Gastrocnemius medialis (tissue), 4 donors: Measurements from ENCODE around the gene S100PBP. TPM values are rescaled to one million over a fixed set of nuclear protein-coding genes. Genes with fewer than 3 reads are reported as not detected.

Experiments
- ATAC-seq, 2 donors: fragments of 150-250 bp; one replicate each; pipeline ENCODE4 v1.9.1; 2016
- DNase-seq, 2 donors: peaks; one replicate each; pipeline ENCODE4 v3.0.0-alpha.2; 2019
- H3K27ac ChIP-seq, 4 donors: fragments of 200-600 bp; sonication (generic); 1 replicate in 1 of 4; 2 replicates in 3 of 4; pipeline ENCODE4 v1.5.1; 2016 to 2018; ENCODE audit warnings: mild to moderate bottlenecking in 2 of 4, moderate library complexity in 1 of 4
- H3K27me3 ChIP-seq, 3 donors: fragments of 200-600 bp; sonication (generic) in 2 of 3; 1 replicate in 1 of 3; 2 replicates in 2 of 3; pipeline versions ENCODE4 v1.5.1 to v1.6.0; 2016 to 2019; ENCODE audit warnings: mild to moderate bottlenecking in 1 of 3, moderate library complexity in 1 of 3
- H3K36me3 ChIP-seq, 2 donors: fragments of 200-600 bp; sonication (generic) in 1 of 2; one replicate each; pipeline ENCODE4 v1.5.1; 2017 to 2018
- H3K4me1 ChIP-seq, 2 donors: fragments of 200-600 bp; sonication (generic) in 1 of 2; one replicate each; pipeline ENCODE4 v1.5.1; 2016 to 2017; ENCODE audit warnings: mild to moderate bottlenecking in 2 of 2
- H3K4me3 ChIP-seq, 4 donors: fragments of 200-600 bp; sonication (generic) in 3 of 4; 1 replicate in 1 of 4; 2 replicates in 3 of 4; pipeline ENCODE4 v1.5.1; 2016 to 2019; ENCODE audit warnings: mild to moderate bottlenecking in 2 of 4
- H3K9me3 ChIP-seq, 3 donors: fragments of 200-600 bp; sonication (generic) in 2 of 3; 1 replicate in 1 of 3; 2 replicates in 2 of 3; pipeline ENCODE4 v1.5.1; 2016 to 2019
- CTCF ChIP-seq, 5 experiments: fragments of 450-650 bp in 3 of 5; fragments of 200-600 bp in 2 of 5; sonication (generic) in 2 of 5; IDR thresholded peaks in 4 of 5; conservative IDR thresholded peaks in 1 of 5; 1 replicate in 4 of 5; 2 replicates in 1 of 5; pipeline ENCODE4 v1.5.1; 2016 to 2019; ENCODE audit warnings: antibody characterized with exemption in 5 of 5, mild to moderate bottlenecking in 3 of 5, moderate library complexity in 3 of 5
- POLR2A ChIP-seq, 2 donors: fragments of 450-650 bp; IDR thresholded peaks; one replicate each; pipeline ENCODE4 v1.6.1; 2017; ENCODE audit warnings: antibody characterized with exemption in 2 of 2, mild to moderate bottlenecking in 2 of 2, moderate library complexity in 2 of 2
- in situ Hi-C, 4 donors: fragments of 200-750 bp; cut with MboI; loops; one replicate each; pipeline versions ENCODE4 v1.15.0 to v1.8.0; 2017; ENCODE audit warnings: low sequenced_read_pairs in 4 of 4
- intact Hi-C: fragments of 100-400 bp; cut with DNase I; formaldehyde crosslinking; loops from one replicate; pipeline ENCODE4 v1.15.1; 2023; ENCODE audit warnings: low total_unique reads
- total RNA-seq, 4 donors: library from RNA; depleted of rRNA; stranded (reverse); fragments of >200 nt; gene quantifications; one replicate each; pipeline versions ENCODE4 v1.1.0 to v1.2.3, GENCODE V29; 2016

The S100PBP gene
- total RNA-seq, 4 donors from 2014 or later: 4.9 to 11.5 (median 9.9) TPM

- TF ChIP-seq CTCF (IDR thresholded peaks at IDR 0.05 in 4 of 5, conservative IDR thresholded peaks at IDR 0.05 in 1 of 5) (no peak), POLR2A (IDR thresholded peaks at IDR 0.05) (no peak)
- Histone ChIP-seq H3K4me3 (peak overlapping the region in 1 of 4 donors; percentile 44), H3K27ac (no peak overlapping the region), H3K4me1 (peaks cover 6 to 9% of the 10 kb centered on the region in 2 donors), H3K36me3 (no peaks in the 10 kb centered on the region), H3K27me3 (peaks cover 23 to 30% (median 29%) of the 10 kb centered on the region in 3 donors), H3K9me3 (no peaks in the 10 kb centered on the region)
- ATAC-seq: no peak
- in situ Hi-C loops: no loop called here
- DNase-seq: no peak
- intact Hi-C loops: no loop called here
Measured at GRCh38 chr1:32894019-32894600, 76.7 kb downstream of the S100PBP start.

GRCh38 chr1:32894681-32895080 is 77.2 kb downstream of the S100PBP start:
- H3K9me3 ChIP-seq: no peaks in the 10 kb centered on the region
- H3K27me3 ChIP-seq: peaks cover 23 to 30% (median 29%) of the 10 kb centered on the region in 3 donors
- intact Hi-C loops: no loop called here
- no peak overlapping the region for H3K27ac ChIP-seq
- no peak overlapping the region for H3K4me3 ChIP-seq
- no peak for ATAC-seq
- H3K36me3 ChIP-seq: no peaks in the 10 kb centered on the region
- in situ Hi-C loops: no loop called here
- peaks cover 6 to 9% of the 10 kb centered on the region in 2 donors for H3K4me1 ChIP-seq
- no peak for TF ChIP-seq CTCF (IDR thresholded peaks at IDR 0.05 in 4 of 5, conservative IDR thresholded peaks at IDR 0.05 in 1 of 5)
- TF ChIP-seq POLR2A (IDR thresholded peaks at IDR 0.05): no peak
- no peak for DNase-seq

- H3K4me1 ChIP-seq: peaks cover 8 to 9% of the 10 kb centered on the region in 2 donors
- ATAC-seq (no peak), DNase-seq (no peak)
- TF ChIP-seq CTCF (IDR thresholded peaks at IDR 0.05 in 4 of 5, conservative IDR thresholded peaks at IDR 0.05 in 1 of 5) (no peak), POLR2A (IDR thresholded peaks at IDR 0.05) (no peak)
- no peaks in the 10 kb centered on the region for H3K9me3 ChIP-seq
- H3K4me3 ChIP-seq: no peak overlapping the region
- H3K36me3 ChIP-seq: no peaks in the 10 kb centered on the region
- H3K27me3 ChIP-seq: peaks cover 19 to 33% (median 29%) of the 10 kb centered on the region in 3 donors
- intact Hi-C loops (no loop called here), in situ Hi-C loops (no loop called here)
- no peak overlapping the region for H3K27ac ChIP-seq
Measured at GRCh38 chr1:32895325-32896215, 78.1 kb downstream of the S100PBP start.

- intact Hi-C loops (no loop called here), in situ Hi-C loops (no loop called here)
- TF ChIP-seq CTCF (IDR thresholded peaks at IDR 0.05 in 4 of 5, conservative IDR thresholded peaks at IDR 0.05 in 1 of 5): no peak
- no peak for TF ChIP-seq POLR2A (IDR thresholded peaks at IDR 0.05)
- no peak overlapping the region for H3K4me3 ChIP-seq
- DNase-seq (no peak), ATAC-seq (no peak)
- H3K27me3 ChIP-seq: peaks cover 21 to 30% (median 28%) of the 10 kb centered on the region in 3 donors
- H3K27ac ChIP-seq: no peak overlapping the region
- H3K9me3 ChIP-seq: no peaks in the 10 kb centered on the region
- H3K4me1 ChIP-seq: peaks cover 9 to 13% of the 10 kb centered on the region in 2 donors
- H3K36me3 ChIP-seq: no peaks in the 10 kb centered on the region
Measured at GRCh38 chr1:32896451-32896850, 79.0 kb downstream of the S100PBP start.
